ENCODE data around the gene CXCL1.

CXCL1 gene

GRCh38 chr4:73852771-73853170 lies 16.4 kb upstream of the CXCL1 start:
- DNase-seq: no peak

GRCh38 chr4:73853246-73853704 lies 15.9 kb upstream of the CXCL1 start, which contains the start of gene PF4V1:
Gene PF4V1, plus strand, starts transcription at chr4:73853296. Its CDS starts 67 bp downstream, at chr4:73853363.
- no peak for DNase-seq

- DNase-seq: no peak
Measured at GRCh38 chr4:73853718-73854473, 15.3 kb upstream of the CXCL1 start.

- DNase-seq: no peak
Measured at GRCh38 chr4:73855406-73855805, 13.8 kb upstream of the CXCL1 start.

GRCh38 chr4:73856518-73856917 lies 12.7 kb upstream of the CXCL1 start:
- peak; percentile 68 for DNase-seq

- no peak for DNase-seq
Measured at GRCh38 chr4:73859614-73860088, 9.5 kb upstream of the CXCL1 start.

GRCh38 chr4:73860181-73860580 lies 9.0 kb upstream of the CXCL1 start:
- DNase-seq: no peak

GRCh38 chr4:73860917-73861316 lies 8.3 kb upstream of the CXCL1 start:
- no peak for DNase-seq

GRCh38 chr4:73862322-73862721 lies 6.9 kb upstream of the CXCL1 start:
- DNase-seq: no peak

- no peak for DNase-seq
Measured at GRCh38 chr4:73864365-73864764, 4.8 kb upstream of the CXCL1 start.

GRCh38 chr4:73864961-73865360 lies 4.2 kb upstream of the CXCL1 start:
- no peak for DNase-seq

- DNase-seq: no peak
Measured at GRCh38 chr4:73865431-73866096, 3.6 kb upstream of the CXCL1 start.

- DNase-seq: no peak
Measured at GRCh38 chr4:73866246-73866645, 2.9 kb upstream of the CXCL1 start.

GRCh38 chr4:73867783-73868182 lies 1.4 kb upstream of the CXCL1 start:
- DNase-seq: no peak

GRCh38 chr4:73868206-73869129 lies 725 bp upstream of the CXCL1 start:
- no peak for DNase-seq

- no peak for DNase-seq
Measured at GRCh38 chr4:73870260-73870659, 1.1 kb downstream of the CXCL1 start.

- DNase-seq: no peak
Measured at GRCh38 chr4:73870768-73871167, 1.6 kb downstream of the CXCL1 start.

GRCh38 chr4:73871511-73872310 lies 2.5 kb downstream of the CXCL1 start:
- DNase-seq: no peak

- no peak for DNase-seq
Measured at GRCh38 chr4:73872316-73873108, 3.3 kb downstream of the CXCL1 start.

GRCh38 chr4:73874386-73874785 lies 5.2 kb downstream of the CXCL1 start:
- no peak for DNase-seq

- DNase-seq: no peak
Measured at GRCh38 chr4:73875401-73875800, 6.2 kb downstream of the CXCL1 start.
